B cell (primary cell): ENCODE results near the gene PCDHA8. TPM values are rescaled to one million over a fixed set of nuclear protein-coding genes. Genes with fewer than 3 reads are reported as not detected.

Source experiments
- ATAC-seq: fragments of 200-7000 bp; cut with Tn5 transposase; one replicate; pipeline ENCODE4 v1.10.0; 2021; ENCODE audit warnings: low read depth, mild to moderate bottlenecking, moderate number of reproducible peaks, moderate library complexity
- CTCF ChIA-PET: fragments of 350-600 bp; sonication (Branson Sonifier 250); formaldehyde crosslinking; loops from one replicate; lab custom pipeline; 2021; ENCODE audit warnings: antibody characterized with exemption, inconsistent platforms; lab: Charles Lee
- POLR2A ChIA-PET: fragments of 350-600 bp; sonication (Branson Sonifier 250); formaldehyde crosslinking; loops from one replicate; lab custom pipeline; 2021; ENCODE audit warnings: antibody characterized with exemption; lab: Charles Lee
- DNase-seq: peaks from one replicate; pipeline ENCODE4 v3.0.0; 2013
- H2AFZ ChIP-seq: 2 replicates; pipeline ENCODE4 v1.6.1; 2012; ENCODE audit warnings: mild to moderate bottlenecking, low read depth, low read length; ENCODE audit not compliant: insufficient read depth, poor library complexity, severe bottlenecking
- H3K27ac ChIP-seq, 2 donors: 1 replicate in 1 of 2; 2 replicates in 1 of 2; pipeline ENCODE4 v1.5.1; 2012 to 2013; ENCODE audit warnings: low read length in 2 of 2, mild to moderate bottlenecking in 2 of 2, moderate library complexity in 1 of 2
- H3K27me3 ChIP-seq, 4 experiments: fragments of 200-600 bp in 1 of 4; sonication (generic) in 1 of 4; replicated peaks in 1 of 4; 1 replicate in 2 of 4; 2 replicates in 2 of 4; pipeline versions ENCODE4 v1.6.1 to v1.7.0; 2013 to 2016; ENCODE audit warnings: low read length in 3 of 4, mild to moderate bottlenecking in 2 of 4, mixed read lengths in 1 of 4, moderate library complexity in 1 of 4; ENCODE audit not compliant: insufficient read depth in 4 of 4, control insufficient read depth in 3 of 4; ENCODE audit errors: control extremely low read depth in 1 of 4
- H3K36me3 ChIP-seq, 2 experiments: replicated peaks in 1 of 2; 1 replicate in 1 of 2; 2 replicates in 1 of 2; pipeline versions ENCODE4 v1.6.1 to v1.7.1; 2013; ENCODE audit warnings: low read length in 1 of 2; ENCODE audit not compliant: insufficient read depth in 2 of 2, control insufficient read depth in 1 of 2; ENCODE audit errors: control extremely low read depth in 1 of 2, extremely low read depth in 1 of 2
- H3K4me1 ChIP-seq, 2 donors: fragments of 200-600 bp in 1 of 2; sonication (generic) in 1 of 2; 1 replicate in 1 of 2; 2 replicates in 1 of 2; pipeline versions ENCODE4 v1.5.1 to v1.6.1; 2013 to 2017; ENCODE audit warnings: low read length in 2 of 2; ENCODE audit not compliant: control insufficient read depth in 2 of 2, insufficient read depth in 2 of 2
- H3K4me2 ChIP-seq: replicated peaks from 2 replicates; pipeline ENCODE3; 2012; ENCODE audit warnings: mild to moderate bottlenecking, low read depth, low read length; ENCODE audit not compliant: poor library complexity, severe bottlenecking
- H3K4me3 ChIP-seq, 5 experiments: fragments of 200-600 bp in 1 of 5; sonication (generic) in 1 of 5; 1 replicate in 3 of 5; 2 replicates in 2 of 5; pipeline versions ENCODE4 v1.5.1 to v1.7.0; 2011 to 2016; ENCODE audit warnings: low read length in 4 of 5, mild to moderate bottlenecking in 4 of 5, low read depth in 2 of 5, control low read depth in 1 of 5, moderate library complexity in 1 of 5; ENCODE audit not compliant: insufficient read depth in 1 of 5; ENCODE audit errors: control extremely low read depth in 1 of 5, extremely low read depth in 1 of 5
- H3K79me2 ChIP-seq: fragments of 200-600 bp; sonication (generic); one replicate; pipeline ENCODE4 v1.6.0; 2016; ENCODE audit warnings: low read length; ENCODE audit not compliant: control insufficient read depth, insufficient read depth
- H3K9ac ChIP-seq: fragments of 200-600 bp; sonication (generic); 2 replicates; pipeline ENCODE4 v1.6.1; 2017; ENCODE audit warnings: mild to moderate bottlenecking, low read length, moderate library complexity
- H3K9me3 ChIP-seq, 3 donors: one replicate each; pipeline versions ENCODE4 v1.6.1 to v1.7.1; 2013; ENCODE audit warnings: low read length in 2 of 3; ENCODE audit not compliant: control insufficient read depth in 2 of 3, insufficient read depth in 1 of 3; ENCODE audit errors: control extremely low read depth in 1 of 3
- H4K20me1 ChIP-seq: 2 replicates; pipeline ENCODE4 v1.6.0; 2012; ENCODE audit warnings: mild to moderate bottlenecking, low read length; ENCODE audit not compliant: insufficient read depth, control insufficient read depth, poor library complexity, severe bottlenecking
- H3K27ac Mint-ChIP-seq: one replicate; pipeline ENCODE4 v1.8.0; 2021; ENCODE audit warnings: mixed read lengths
- H3K27me3 Mint-ChIP-seq: one replicate; pipeline ENCODE4 v1.8.0; 2021; ENCODE audit warnings: mixed read lengths
- H3K4me1 Mint-ChIP-seq: one replicate; pipeline ENCODE4 v1.8.0; 2021; ENCODE audit warnings: mixed read lengths
- H3K4me3 Mint-ChIP-seq: one replicate; pipeline ENCODE4 v1.8.0; 2021; ENCODE audit warnings: mixed read lengths
- H3K9me3 Mint-ChIP-seq: one replicate; pipeline ENCODE4 v1.8.0; 2022; ENCODE audit warnings: mixed read lengths; ENCODE audit not compliant: insufficient read depth
- EZH2 ChIP-seq: IDR thresholded peaks from 2 replicates; pipeline ENCODE4 v1.6.1; 2012; ENCODE audit warnings: borderline replicate concordance, low read depth, mild to moderate bottlenecking, moderate library complexity, low read length; ENCODE audit not compliant: insufficient read depth, poor library complexity, severe bottlenecking
- WGBS: methylation state at CpG from one replicate; pipeline ENCODE4 v1.1.5; 2013; ENCODE audit warnings: missing lambda C conversion rate; ENCODE audit not compliant: insufficient coverage; 5-methylcytosine and 5-hydroxymethylcytosine counted together
- intact Hi-C: fragments of 100-400 bp; cut with micrococcal nuclease; formaldehyde crosslinking; loops from one replicate; pipeline ENCODE4 v1.10.0; 2022
- polyA plus RNA-seq: library from polyadenylated mRNA; depleted of rRNA; stranded (reverse); fragments of >200 nt; gene quantifications from 2 replicates; pipeline ENCODE4 v1.2.3, GENCODE V29; 2012
- total RNA-seq, 2 donors: library from RNA; stranded (reverse); fragments of 120-200 nt in 1 of 2; gene quantifications; 1 replicate in 1 of 2; 2 replicates in 1 of 2; pipeline versions ENCODE4 v1.2.3 to v1.2.4, GENCODE V29; 2013 to 2022
- TF ChIP-seq, protein P1 (sequence below): fragments of 200-600 bp; IDR thresholded peaks from one replicate; pipeline ENCODE4 v1.8.0; 2022; ENCODE audit warnings: antibody characterized with exemption, mild to moderate bottlenecking

Gene PCDHA8
- total and polyA plus RNA-seq, 2 donors (not counting 1 experiment from before 2014, with no cell fraction given): not detected

DNA sequence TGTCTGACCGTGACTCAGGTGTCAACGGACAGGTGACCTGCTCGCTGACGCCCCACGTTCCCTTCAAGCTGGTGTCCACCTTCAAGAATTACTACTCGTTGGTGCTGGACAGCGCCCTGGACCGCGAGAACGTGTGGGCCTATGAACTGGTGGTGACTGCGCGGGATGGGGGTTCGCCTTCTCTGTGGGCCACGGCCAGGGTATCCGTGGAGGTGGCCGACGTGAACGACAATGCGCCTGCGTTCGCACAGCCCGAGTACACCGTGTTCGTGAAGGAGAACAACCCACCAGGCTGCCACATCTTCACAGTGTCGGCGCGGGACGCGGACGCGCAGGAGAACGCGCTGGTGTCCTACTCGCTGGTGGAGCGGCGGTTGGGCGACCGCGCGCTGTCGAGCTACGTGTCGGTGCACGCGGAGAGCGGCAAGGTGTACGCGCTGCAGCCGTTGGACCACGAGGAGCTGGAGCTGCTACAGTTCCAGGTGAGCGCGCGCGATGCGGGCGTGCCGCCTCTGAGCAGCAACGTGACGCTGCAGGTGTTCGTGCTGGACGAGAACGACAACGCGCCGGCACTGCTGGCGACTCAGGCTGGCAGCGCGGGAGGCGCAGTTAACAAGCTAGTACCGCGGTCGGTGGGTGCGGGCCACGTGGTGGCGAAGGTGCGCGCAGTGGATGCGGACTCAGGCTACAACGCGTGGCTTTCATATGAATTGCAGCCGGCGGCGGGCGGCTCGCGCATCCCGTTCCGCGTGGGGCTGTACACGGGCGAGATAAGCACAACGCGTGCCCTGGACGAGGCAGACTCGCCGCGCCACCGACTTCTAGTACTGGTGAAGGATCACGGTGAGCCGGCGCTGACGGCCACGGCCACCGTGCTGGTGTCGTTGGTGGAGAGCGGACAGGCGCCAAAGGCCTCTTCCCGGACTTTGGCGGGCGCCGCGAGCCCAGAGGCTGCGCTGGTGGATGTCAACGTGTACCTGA is 29.5 kb downstream of the PCDHA8 start:
- ChIA-PET CTCF (no interaction called here), POLR2A (no interaction called here)
- WGBS: 63% methylated on average over 114 of the region's 114 CpGs
- Histone ChIP-seq H3K79me2 (no peaks in the 10 kb centered on the region), H3K9me3 (peaks cover 4 to 29% (median 9%) of the 10 kb centered on the region in 3 donors), H3K9ac (no peak overlapping the region), H3K27me3 (peaks cover 0 to 12% (median 7%) of the 10 kb centered on the region in 4 experiments), H3K36me3 (no peaks in the 10 kb centered on the region), H4K20me1 (no peaks in the 10 kb centered on the region), H3K27ac (no peak overlapping the region), H3K4me3 (no peak overlapping the region), H3K4me2 (no peak overlapping the region), H2AFZ (no peak overlapping the region), H3K4me1 (no peaks in the 10 kb centered on the region)
- TF ChIP-seq, protein P1, sequence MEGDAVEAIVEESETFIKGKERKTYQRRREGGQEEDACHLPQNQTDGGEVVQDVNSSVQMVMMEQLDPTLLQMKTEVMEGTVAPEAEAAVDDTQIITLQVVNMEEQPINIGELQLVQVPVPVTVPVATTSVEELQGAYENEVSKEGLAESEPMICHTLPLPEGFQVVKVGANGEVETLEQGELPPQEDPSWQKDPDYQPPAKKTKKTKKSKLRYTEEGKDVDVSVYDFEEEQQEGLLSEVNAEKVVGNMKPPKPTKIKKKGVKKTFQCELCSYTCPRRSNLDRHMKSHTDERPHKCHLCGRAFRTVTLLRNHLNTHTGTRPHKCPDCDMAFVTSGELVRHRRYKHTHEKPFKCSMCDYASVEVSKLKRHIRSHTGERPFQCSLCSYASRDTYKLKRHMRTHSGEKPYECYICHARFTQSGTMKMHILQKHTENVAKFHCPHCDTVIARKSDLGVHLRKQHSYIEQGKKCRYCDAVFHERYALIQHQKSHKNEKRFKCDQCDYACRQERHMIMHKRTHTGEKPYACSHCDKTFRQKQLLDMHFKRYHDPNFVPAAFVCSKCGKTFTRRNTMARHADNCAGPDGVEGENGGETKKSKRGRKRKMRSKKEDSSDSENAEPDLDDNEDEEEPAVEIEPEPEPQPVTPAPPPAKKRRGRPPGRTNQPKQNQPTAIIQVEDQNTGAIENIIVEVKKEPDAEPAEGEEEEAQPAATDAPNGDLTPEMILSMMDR: no peak
- TF ChIP-seq EZH2: no peak
- DNase-seq (no peak), ATAC-seq (no peak)
- H3K4me3 Mint-ChIP-seq: no peak overlapping the region
- H3K9me3 Mint-ChIP-seq: no peaks in the 10 kb centered on the region
- H3K27ac Mint-ChIP-seq: no peak overlapping the region
- H3K4me1 Mint-ChIP-seq: no peaks in the 10 kb centered on the region
- peaks cover 9% of the 10 kb centered on the region for H3K27me3 Mint-ChIP-seq
- intact Hi-C loops: no loop called here
